NCI-H510A (cell line): ENCODE measurements around the gene CTRL.
"Not testable (repeated sequence)": the region's sequence is repeated elsewhere in the genome, so short reads cannot be mapped to it uniquely, and the experiment has no call there.

ENCODE experiments used
- DNase-seq: peaks from one replicate; lab custom pipeline; 2025; lab: John Stamatoyannopoulos, UW

CTRL gene

GRCh38 chr16:67941469-67942199 lies 10.0 kb upstream of the CTRL start:
- no peak for DNase-seq

DNA sequence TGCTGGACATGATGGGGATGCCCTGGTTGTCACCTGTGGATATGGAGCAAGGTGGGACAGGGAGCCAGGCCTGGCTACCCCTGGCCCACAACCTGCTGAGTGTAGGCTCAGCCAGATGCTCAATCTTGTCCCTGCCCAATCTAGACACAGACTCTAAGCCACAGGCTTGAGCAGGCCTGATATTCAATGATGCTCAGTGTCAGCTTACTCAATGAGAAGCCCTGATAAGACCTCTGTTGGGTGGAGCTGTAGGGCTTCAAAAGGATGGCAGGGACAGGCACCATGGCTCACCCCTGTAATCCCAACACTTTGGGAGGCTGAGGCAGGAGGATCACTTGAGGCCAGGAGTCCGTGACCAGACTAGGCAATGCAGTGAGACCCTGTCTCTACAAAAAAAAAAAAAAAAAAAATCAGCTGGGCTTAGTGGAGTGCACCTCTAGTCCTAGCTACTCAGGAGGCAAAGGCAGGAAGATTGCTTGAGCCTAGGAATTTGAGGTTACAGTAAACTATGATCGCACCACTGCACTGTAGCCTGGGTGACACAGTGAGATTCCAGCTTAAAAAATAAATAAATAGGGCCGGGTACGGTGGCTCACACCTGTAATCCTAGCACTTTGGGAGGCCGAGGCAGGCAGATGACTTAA lies 8.9 kb upstream of the CTRL start:
- no peak for DNase-seq

- DNase-seq: no peak
Observed at GRCh38 chr16:67939507-67940445, 8.1 kb upstream of the CTRL start.

- not testable (repeated sequence) for DNase-seq
Observed at GRCh38 chr16:67937713-67938112, 6.1 kb upstream of the CTRL start.

DNA sequence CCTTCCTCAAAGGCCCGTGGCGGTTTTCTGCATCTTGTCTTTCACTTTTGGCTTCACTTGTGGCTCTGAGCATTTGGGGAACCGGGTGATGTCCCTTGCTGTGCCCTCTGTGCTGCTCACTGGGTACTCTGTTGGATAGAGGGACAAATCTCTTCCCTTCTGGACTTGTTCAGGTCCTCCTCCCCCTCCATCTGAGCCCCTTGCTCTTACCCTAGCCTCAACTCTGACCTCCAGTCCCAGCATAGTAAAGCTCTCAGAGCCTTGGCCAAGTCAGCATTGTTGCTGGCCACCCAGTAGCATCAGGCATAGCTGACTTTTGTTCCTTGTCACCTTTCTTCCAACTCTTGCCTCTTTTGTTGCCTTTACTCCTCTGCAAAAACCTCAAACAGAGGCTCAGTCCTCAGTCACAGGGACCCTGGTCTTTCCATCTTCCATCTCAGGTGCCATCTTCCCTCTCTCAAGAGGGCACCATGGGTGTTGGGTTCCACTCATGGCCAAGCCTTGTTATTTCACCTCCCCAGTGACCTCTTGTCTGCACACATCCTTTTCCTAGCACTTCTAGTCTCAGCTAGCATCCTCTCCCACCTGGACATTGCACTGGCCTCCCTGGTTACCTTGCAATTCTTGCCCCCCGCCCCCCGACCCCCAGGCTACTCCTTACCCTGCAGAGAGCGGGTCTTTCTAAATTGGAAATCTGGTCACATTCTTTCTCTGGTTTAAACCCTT lies 5.4 kb upstream of the CTRL start:
- DNase-seq: no peak

GRCh38 chr16:67936124-67936879 lies 4.6 kb upstream of the CTRL start, which contains the start of gene PSMB10:
Gene PSMB10 (minus strand): TSS chr16:67936850. CDS start chr16:67936749, 101 bp downstream.
- no peak for DNase-seq

- DNase-seq: peak; percentile 96
Observed at GRCh38 chr16:67935402-67936123, 3.9 kb upstream of the CTRL start.

DNA sequence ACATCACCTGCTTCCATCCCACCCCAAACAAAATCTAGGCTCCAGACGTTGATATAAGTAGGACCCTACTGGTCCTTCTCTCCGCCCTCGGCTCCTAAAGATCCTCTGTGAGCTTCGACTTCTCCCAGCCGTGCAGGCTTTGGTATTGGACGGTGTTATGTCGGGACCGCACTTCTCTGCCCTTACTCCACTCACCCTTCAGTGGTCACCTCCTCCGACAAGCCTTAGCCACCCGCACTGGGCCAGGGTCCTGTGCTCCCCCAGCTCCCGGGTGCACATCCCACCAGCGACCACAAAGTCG lies 3.4 kb upstream of the CTRL start:
- DNase-seq: no peak

DNA sequence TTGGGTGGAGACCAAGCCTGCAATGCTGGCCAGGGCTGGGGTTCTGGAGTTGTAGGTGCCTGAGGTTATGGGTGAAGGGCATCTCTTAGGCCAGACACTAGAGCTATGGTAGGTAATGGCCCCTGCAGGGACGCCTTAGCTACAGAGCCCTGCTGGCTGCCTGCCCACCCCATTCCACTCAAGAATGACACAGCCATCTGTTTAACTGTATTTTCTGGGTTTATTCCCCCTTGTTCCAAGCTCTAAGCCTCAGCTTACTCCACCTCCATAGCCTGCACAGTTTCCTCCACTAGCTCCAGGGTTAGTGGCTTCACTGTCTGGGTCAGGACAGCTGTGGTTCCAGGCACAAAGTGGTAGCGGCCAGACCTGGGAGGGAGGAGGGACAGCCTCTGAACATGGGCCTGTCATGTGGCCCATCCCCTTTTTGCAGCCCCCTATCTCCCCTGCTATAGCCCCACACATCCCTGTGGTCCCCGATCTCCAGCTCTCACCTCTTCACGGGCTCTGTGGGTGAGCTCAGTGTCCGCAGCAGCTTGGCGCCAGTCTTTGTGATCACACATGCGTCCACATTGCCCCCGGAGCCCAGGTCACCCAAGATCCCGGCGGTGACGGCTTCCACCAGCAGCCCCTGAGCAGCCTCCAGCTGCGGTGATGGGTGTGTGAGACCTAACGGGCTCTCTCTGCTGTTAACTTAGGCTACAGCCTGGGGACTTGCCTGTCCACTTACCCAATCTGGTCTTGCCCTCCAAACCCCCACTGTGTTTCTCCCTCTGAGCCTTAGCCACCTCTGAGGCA lies 2.8 kb upstream of the CTRL start:
- no peak for DNase-seq

DNA sequence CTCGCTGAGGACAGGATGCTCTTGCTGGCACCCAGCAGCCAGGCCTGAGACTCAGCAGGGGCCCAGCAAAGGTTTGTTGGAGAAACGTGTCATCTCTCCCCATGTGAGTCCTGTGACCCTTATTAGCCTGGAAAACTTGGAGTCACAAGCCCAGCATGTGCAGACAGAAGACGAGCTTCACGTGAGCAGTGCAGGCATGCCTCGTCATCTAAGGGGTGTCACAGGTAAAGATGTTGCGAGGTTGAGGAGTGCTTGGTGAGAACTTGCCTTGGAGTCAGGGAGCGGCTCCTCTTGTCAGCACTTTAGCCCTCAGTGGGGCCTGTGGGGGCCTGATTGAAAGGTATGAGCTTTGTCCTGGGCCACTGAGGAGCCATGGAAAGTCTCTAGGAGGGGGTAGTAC lies 2.1 kb upstream of the CTRL start:
- no peak for DNase-seq

- DNase-seq: no peak
Observed at GRCh38 chr16:67932462-67932840, 789 bp upstream of the CTRL start.

DNA sequence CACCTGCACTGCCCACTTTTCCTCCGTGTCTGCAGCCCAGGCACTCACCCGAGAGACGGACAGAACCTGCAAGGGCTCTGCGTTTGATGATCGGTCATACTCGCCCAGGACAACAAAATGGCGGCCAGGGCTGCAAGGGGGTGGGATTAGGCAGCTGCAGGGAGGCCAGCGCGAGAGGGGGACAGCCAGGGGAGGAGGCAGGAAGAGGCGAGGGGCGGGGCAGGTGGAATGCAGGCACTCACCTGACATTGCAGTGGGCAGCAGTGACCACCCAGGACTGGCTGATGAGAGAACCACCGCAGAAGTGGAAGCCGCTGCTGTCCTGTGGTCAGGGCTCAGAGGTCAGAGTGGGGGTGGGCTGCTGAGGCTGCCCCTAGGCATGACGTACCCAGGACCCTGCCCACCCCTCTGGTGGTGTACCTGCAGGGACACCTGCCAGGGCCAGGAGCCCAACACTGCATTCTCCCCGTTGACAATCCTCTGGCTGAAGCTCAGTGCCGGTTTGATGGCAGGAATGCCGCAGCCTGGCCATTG lies 917 bp downstream of the CTRL start:
- no peak for DNase-seq

GRCh38 chr16:67930191-67930590 lies 1.5 kb downstream of the CTRL start:
- no peak for DNase-seq

GRCh38 chr16:67928561-67929364 lies 2.9 kb downstream of the CTRL start:
- peak; percentile 50 for DNase-seq

DNA sequence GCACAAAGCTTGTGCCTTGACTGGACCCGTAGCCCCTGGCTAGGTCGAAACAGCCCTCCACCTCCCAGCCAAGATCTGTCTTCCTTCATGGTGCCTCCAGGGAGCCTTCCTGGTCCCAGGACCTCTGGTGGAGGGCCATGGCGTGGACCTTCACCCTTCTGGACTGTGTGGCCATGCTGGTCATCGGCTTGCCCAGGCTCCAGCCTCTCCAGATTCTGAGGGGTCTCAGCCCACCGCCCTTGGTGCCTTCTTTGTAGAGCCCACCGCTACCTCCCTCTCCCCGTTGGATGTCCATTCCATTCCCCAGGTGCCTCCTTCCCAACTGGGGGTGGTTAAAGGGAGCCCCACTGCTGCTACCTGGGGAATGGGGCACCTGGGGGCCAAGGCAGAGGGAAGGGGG lies 3.5 kb downstream of the CTRL start:
- DNase-seq: no peak

DNA sequence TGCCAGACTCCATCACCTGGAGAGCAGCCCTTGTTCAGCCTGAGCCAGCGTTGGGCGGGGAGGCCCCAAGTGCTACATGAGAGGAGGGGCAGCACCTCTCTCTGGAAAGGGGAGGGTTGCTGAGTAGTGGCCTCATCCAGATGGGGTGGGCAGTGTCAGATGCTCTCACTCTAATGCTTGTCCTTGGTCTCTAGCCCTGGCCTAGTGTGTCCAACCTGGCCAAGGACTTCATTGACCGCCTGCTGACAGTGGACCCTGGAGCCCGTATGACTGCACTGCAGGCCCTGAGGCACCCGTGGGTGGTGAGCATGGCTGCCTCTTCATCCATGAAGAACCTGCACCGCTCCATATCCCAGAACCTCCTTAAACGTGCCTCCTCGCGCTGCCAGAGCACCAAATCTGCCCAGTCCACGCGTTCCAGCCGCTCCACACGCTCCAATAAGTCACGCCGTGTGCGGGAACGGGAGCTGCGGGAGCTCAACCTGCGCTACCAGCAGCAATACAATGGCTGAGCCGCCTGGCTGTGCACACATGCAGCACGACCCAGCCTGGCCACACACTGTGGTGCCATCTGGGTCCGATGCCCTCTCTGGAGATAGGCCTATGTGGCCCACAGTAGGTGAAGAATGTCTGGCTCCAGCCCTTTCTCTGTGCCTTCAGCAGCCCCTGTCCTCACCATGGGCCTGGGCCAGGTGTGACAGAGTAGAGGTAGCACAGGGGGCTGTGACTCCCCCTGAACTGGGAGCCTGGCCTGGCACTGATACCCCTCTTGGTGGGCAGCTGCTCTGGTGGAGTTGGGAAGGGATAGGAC lies 4.3 kb downstream of the CTRL start:
- no peak for DNase-seq

GRCh38 chr16:67926181-67926750 lies 5.4 kb downstream of the CTRL start:
- DNase-seq: peak; percentile 75
